Lower lobe of right lung (tissue), 2 donors: ENCODE data around the gene MYO9A. TPM values are rescaled to one million over a fixed set of nuclear protein-coding genes. Genes with fewer than 3 reads are reported as not detected.

Experiments used
- ATAC-seq, 2 donors: fragments of 200-7000 bp; cut with Tn5 transposase; one replicate each; pipeline ENCODE4 v1.9.1; 2020 to 2022; ENCODE audit warnings: mild to moderate bottlenecking in 2 of 2, moderate library complexity in 2 of 2
- DNase-seq: peaks from one replicate; pipeline ENCODE4 v3.0.0-alpha.2; 2020
- H3K27ac ChIP-seq: fragments of 200-600 bp; one replicate; pipeline ENCODE4 v1.8.0; 2022
- H3K27me3 ChIP-seq: fragments of 200-600 bp; one replicate; pipeline ENCODE4 v1.8.0; 2022; ENCODE audit warnings: low read depth
- H3K36me3 ChIP-seq: fragments of 200-600 bp; one replicate; pipeline ENCODE4 v1.8.0; 2022; ENCODE audit warnings: mild to moderate bottlenecking
- H3K4me1 ChIP-seq: fragments of 200-600 bp; one replicate; pipeline ENCODE4 v1.8.0; 2022
- H3K4me3 ChIP-seq: fragments of 200-600 bp; one replicate; pipeline ENCODE4 v1.8.0; 2022; ENCODE audit warnings: mild to moderate bottlenecking
- H3K9me3 ChIP-seq: fragments of 200-600 bp; one replicate; pipeline ENCODE4 v1.8.0; 2022
- CTCF ChIP-seq: fragments of 200-600 bp; IDR thresholded peaks from one replicate; pipeline ENCODE4 v1.8.0; 2022; ENCODE audit warnings: antibody characterized with exemption, mild to moderate bottlenecking
- intact Hi-C: fragments of 100-400 bp; cut with DNase I; formaldehyde crosslinking; loops from one replicate; pipeline ENCODE4 v1.11.0; 2022
- total RNA-seq: library from RNA; stranded (reverse); fragmentation: NEBNext Ultra II Directional; extraction: Animal tissue kit (Norgen Biotek cat#: 25700); gene quantifications from one replicate; pipeline ENCODE4 v1.2.1, GENCODE V29; 2021
- donor health status: DM: no; HTN: yes; CAD: no; lungs with severe emphysema.

The MYO9A gene
- total RNA-seq, 1 donor from 2014 or later: 73.8 TPM

GRCh38 chr15:72127724-72128322 lies 9.9 kb upstream of the MYO9A start:
- Histone ChIP-seq H3K4me3 (no peak overlapping the region), H3K9me3 (no peaks in the 10 kb centered on the region), H3K27ac (no peak overlapping the region), H3K27me3 (no peaks in the 10 kb centered on the region), H3K4me1 (no peaks in the 10 kb centered on the region), H3K36me3 (no peaks in the 10 kb centered on the region)
- intact Hi-C loops: no loop called here
- TF ChIP-seq CTCF: no peak
- ATAC-seq: no peak
- DNase-seq: no peak

GRCh38 chr15:72124218-72124617 lies 6.3 kb upstream of the MYO9A start:
- Histone ChIP-seq H3K27me3 (no peaks in the 10 kb centered on the region), H3K27ac (no peak overlapping the region), H3K9me3 (no peaks in the 10 kb centered on the region), H3K4me3 (no peak overlapping the region), H3K36me3 (no peaks in the 10 kb centered on the region), H3K4me1 (peaks cover 2% of the 10 kb centered on the region)
- ATAC-seq (no peak), DNase-seq (no peak)
- intact Hi-C loops: no loop called here
- no peak for TF ChIP-seq CTCF

DNA sequence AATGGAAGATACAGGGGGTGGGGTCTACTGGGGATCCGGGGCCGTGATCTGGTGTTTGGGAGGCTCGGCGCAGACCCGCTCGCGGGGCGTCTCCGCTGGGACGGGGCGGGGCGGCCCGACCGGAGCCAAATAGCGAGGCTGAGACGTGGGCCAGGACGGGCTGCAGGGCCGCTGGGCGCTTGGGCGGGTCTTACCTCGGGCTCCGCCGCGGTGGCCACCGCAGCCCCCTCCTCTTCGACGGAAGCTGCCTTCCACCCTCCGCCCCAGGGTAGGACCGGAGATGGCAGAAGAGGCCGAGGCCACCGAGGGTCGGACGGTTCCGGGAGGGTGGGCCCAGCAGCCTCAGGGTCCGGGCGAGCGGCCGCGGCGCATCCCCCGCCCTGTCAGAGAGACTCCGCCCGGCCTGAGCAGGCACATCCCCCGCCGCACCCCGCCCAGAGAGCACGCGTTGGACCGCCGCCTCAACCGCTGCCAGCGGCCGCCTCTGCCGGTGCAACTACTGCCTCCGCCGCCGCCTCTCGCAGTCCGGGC lies 399 bp downstream of the MYO9A start:
- H3K36me3 ChIP-seq: no peaks in the 10 kb centered on the region

DNA sequence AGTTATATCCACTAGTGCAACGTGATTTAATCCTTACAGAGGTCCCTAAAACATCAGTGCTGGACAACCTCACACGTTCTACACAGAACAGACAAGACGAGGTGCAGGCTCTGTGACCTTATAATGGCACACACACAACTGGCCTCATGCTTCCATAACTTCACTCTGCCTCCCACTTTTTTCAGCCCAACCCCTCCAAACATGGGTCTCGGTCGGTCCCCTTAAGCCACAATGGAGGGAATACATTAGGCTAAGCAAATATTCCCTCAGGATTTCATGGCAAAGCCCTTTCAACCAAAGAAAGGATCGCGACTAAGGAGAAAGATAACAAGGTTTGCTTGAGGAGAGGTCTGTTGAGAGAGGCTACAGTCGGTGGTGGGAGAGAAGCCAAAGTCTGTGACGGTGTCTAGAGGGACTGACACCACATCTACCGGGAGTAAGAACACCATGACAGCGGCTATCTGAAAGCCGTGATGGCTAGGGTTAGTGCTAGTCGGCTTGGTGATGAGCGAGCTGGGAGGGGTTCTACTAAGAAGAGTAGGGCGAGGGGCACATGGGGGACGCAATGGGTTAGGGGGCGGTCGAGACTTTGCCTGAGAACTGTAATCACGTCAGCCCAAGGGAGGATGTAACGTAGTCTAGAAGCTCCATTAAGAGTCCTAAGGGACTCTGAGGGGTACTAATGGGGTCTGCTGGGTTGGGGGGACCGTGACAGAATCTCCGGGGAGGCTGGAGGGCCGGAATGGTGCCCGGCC lies 1.0 kb downstream of the MYO9A start:
- H3K27ac ChIP-seq: peak overlapping the region; percentile 93
- TF ChIP-seq CTCF: no peak
- no peaks in the 10 kb centered on the region for H3K9me3 ChIP-seq
- no peaks in the 10 kb centered on the region for H3K27me3 ChIP-seq
- no peak for DNase-seq
- no peaks in the 10 kb centered on the region for H3K36me3 ChIP-seq
- H3K4me1 ChIP-seq: peaks cover 41% of the 10 kb centered on the region
- peak overlapping the region; percentile 81 for H3K4me3 ChIP-seq
- intact Hi-C loops: no loop called here
- peak in 1 of 2 donors; percentile 15 for ATAC-seq

More for the DNA sequence above, 399 bp downstream of the MYO9A start:
- Histone ChIP-seq H3K9me3 (no peaks in the 10 kb centered on the region), H3K4me1 (peaks cover 34% of the 10 kb centered on the region), H3K4me3 (peak overlapping the region; percentile 81), H3K27ac (peak overlapping the region; percentile 93), H3K27me3 (no peaks in the 10 kb centered on the region)
- intact Hi-C loops: no loop called here
- DNase-seq (peak; percentile 91), ATAC-seq (peak; percentile 90 to 91)
- peak; percentile 16 for TF ChIP-seq CTCF

DNA sequence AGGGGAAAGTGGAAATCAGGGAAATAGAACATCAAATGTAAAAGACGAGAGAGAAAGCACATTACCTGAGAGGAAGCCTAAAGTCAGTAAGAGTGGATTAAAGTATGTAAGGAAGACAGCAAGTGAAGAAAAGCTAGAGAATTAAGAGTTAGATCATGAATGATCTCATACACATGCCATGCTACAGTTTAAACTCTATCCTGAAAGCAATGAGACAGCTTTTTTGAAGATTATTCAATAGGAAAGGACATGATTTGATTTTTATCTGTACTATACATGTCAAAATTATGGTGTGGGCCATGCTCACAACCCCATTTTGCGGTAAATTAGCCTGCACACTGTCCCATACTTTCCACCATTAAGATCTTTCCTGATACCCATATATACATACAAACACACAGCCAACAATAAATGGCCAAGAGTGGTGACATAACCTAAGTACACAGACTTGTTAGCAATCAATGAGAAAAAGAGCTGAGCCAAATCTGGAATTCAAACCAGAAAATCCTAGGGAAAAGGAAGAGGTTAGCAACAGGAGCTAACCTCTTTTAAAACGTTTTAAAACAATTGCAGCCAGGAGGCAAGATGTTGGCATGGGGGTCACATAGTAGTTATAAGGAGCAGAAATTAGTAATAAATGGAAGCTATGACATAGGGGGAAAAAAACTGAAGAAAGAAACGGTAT lies 4.5 kb downstream of the MYO9A start:
- no peak overlapping the region for H3K27ac ChIP-seq

More for the DNA sequence above, 4.5 kb downstream of the MYO9A start:
- intact Hi-C loops: no loop called here
- Histone ChIP-seq H3K4me1 (peaks cover 37% of the 10 kb centered on the region), H3K9me3 (no peaks in the 10 kb centered on the region), H3K4me3 (no peak overlapping the region), H3K36me3 (no peaks in the 10 kb centered on the region), H3K27me3 (no peaks in the 10 kb centered on the region)
- TF ChIP-seq CTCF: no peak
- ATAC-seq (no peak), DNase-seq (no peak)
